Keratinocyte (primary cell): ENCODE data around the gene RUFY3.
"Not testable (repeated sequence)": the region's sequence is repeated elsewhere in the genome, so short reads cannot be mapped to it uniquely, and the experiment has no call there.

ENCODE experiments used
- EZH2 ChIP-seq: IDR thresholded peaks from one replicate; pipeline ENCODE4 v1.6.1; 2012; ENCODE audit warnings: inconsistent platforms, mild to moderate bottlenecking, low read length, moderate library complexity
- TF ChIP-seq, protein P1 (sequence below), 3 experiments: IDR thresholded peaks in 1 of 3; conservative IDR thresholded peaks in 1 of 3; optimal IDR thresholded peaks in 1 of 3; 2 replicates in 2 of 3; 3 replicates in 1 of 3; pipeline versions ENCODE3 to v1.5.1; 2011; ENCODE audit warnings: low read length in 3 of 3, mild to moderate bottlenecking in 3 of 3, moderate library complexity in 2 of 3, control low read depth in 1 of 3, inconsistent platforms in 1 of 3; ENCODE audit not compliant: insufficient read depth in 2 of 3; ENCODE audit errors: extremely low read depth in 1 of 3

DNA sequence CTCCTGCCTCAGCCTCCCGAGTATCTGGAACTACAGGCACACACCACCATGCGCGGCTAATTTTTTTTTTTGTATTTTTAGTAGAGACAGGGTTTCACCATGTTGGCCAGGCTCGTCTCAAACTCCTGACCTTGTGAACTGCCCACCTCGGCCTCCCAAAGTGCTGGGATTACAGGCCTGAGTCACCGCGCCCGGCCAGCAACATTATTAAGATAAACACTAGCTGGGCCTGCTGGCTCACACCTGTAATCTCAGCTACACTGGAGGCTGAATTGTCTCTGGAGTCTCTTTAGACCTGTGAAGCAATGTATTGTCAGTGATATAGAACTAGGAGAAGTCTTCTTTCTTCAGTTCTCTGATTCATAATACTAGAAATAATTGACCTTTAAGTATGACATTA is 23.3 kb upstream of the RUFY3 start:
- TF ChIP-seq, protein P1, sequence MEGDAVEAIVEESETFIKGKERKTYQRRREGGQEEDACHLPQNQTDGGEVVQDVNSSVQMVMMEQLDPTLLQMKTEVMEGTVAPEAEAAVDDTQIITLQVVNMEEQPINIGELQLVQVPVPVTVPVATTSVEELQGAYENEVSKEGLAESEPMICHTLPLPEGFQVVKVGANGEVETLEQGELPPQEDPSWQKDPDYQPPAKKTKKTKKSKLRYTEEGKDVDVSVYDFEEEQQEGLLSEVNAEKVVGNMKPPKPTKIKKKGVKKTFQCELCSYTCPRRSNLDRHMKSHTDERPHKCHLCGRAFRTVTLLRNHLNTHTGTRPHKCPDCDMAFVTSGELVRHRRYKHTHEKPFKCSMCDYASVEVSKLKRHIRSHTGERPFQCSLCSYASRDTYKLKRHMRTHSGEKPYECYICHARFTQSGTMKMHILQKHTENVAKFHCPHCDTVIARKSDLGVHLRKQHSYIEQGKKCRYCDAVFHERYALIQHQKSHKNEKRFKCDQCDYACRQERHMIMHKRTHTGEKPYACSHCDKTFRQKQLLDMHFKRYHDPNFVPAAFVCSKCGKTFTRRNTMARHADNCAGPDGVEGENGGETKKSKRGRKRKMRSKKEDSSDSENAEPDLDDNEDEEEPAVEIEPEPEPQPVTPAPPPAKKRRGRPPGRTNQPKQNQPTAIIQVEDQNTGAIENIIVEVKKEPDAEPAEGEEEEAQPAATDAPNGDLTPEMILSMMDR (optimal IDR thresholded peaks at IDR 0.05 in 1 of 3, IDR thresholded peaks at IDR 0.05 in 1 of 3, conservative IDR thresholded peaks at IDR 0.05 in 1 of 3; ENCODE audit: extremely low read depth in 1 of 3, insufficient read depth in 2 of 3, low read length in 3 of 3) = not testable (repeated sequence)
- not testable (repeated sequence) for TF ChIP-seq EZH2
